H1 (cell line): ENCODE measurements around the gene TAX1BP1. TPM values are rescaled to one million over a fixed set of nuclear protein-coding genes. Genes with fewer than 3 reads are reported as not detected.
A peak's percentile ranks its signal among the peaks of the same experiment; 100 is the strongest.

ENCODE experiments used
- CTCF ChIA-PET: fragments of 300-600 bp; sonication (Branson Sonifier 250); formaldehyde crosslinking; loops from one replicate; lab custom pipeline; 2021; ENCODE audit not compliant: partially characterized antibody; lab: Charles Lee
- POLR2A ChIA-PET: fragments of 300-600 bp; sonication (Branson Sonifier 250); formaldehyde crosslinking; loops from one replicate; lab custom pipeline; 2021; ENCODE audit warnings: inconsistent platforms; ENCODE audit not compliant: partially characterized antibody; lab: Charles Lee
- DNase-seq, 2 experiments: peaks; one replicate each; pipeline versions ENCODE4 v3.0.0 to v3.0.0-alpha.2; 2010 to 2022; ENCODE audit warnings: low spot score in 2 of 2, low read depth in 1 of 2, mixed read lengths in 1 of 2
- FAIRE-seq: peaks from 2 replicates; lab custom pipeline; 2011; peaks lifted over from hg19 to GRCh38; lab: Jason Lieb, UNC
- H2AFZ ChIP-seq: 2 replicates; pipeline ENCODE4 v1.8.1; 2012; ENCODE audit warnings: low read length, inconsistent platforms
- H2AK5ac ChIP-seq: 2 replicates; pipeline ENCODE4 v1.6.1; 2013; ENCODE audit warnings: low read depth, low read length
- H2BK120ac ChIP-seq: replicated peaks from 2 replicates; pipeline ENCODE3; 2013; ENCODE audit warnings: low read depth, low read length, inconsistent platforms
- H2BK12ac ChIP-seq: 2 replicates; pipeline ENCODE4 v1.6.1; 2013; ENCODE audit warnings: low read depth, low read length
- H2BK15ac ChIP-seq: 2 replicates; pipeline ENCODE4 v1.6.1; 2013; ENCODE audit warnings: low read length
- H2BK20ac ChIP-seq: 2 replicates; pipeline ENCODE4 v1.6.1; 2013; ENCODE audit warnings: low read length
- H2BK5ac ChIP-seq: 2 replicates; pipeline ENCODE4 v1.6.1; 2013; ENCODE audit warnings: low read depth, low read length
- H3K14ac ChIP-seq: 2 replicates; pipeline ENCODE4 v1.6.1; 2013; ENCODE audit warnings: inconsistent platforms; ENCODE audit not compliant: insufficient read length
- H3K18ac ChIP-seq: 2 replicates; pipeline ENCODE4 v1.6.1; 2013; ENCODE audit warnings: low read length; ENCODE audit errors: extremely low read depth
- H3K23ac ChIP-seq: 2 replicates; pipeline ENCODE4 v1.6.1; 2013; ENCODE audit warnings: inconsistent platforms; ENCODE audit not compliant: insufficient read length
- H3K23me2 ChIP-seq: 2 replicates; pipeline ENCODE4 v1.6.1; 2013; ENCODE audit warnings: low read depth, low read length
- H3K27ac ChIP-seq: 2 replicates; pipeline ENCODE4 v1.6.1; 2011; ENCODE audit warnings: low read depth, low read length, inconsistent platforms
- H3K27me3 ChIP-seq, 4 experiments: replicated peaks in 1 of 4; 1 replicate in 1 of 4; 2 replicates in 3 of 4; pipeline versions ENCODE4 v1.6.1 to v1.8.1; 2011 to 2013; ENCODE audit warnings: low read length in 3 of 4, mild to moderate bottlenecking in 3 of 4, inconsistent platforms in 2 of 4, mixed read lengths in 2 of 4, moderate library complexity in 1 of 4; ENCODE audit not compliant: control insufficient read depth in 3 of 4, insufficient read depth in 3 of 4; ENCODE audit errors: extremely low read depth in 1 of 4
- H3K36me3 ChIP-seq, 4 experiments: 2 replicates each; pipeline versions ENCODE4 v1.6.1 to v1.8.1; 2011 to 2013; ENCODE audit warnings: mild to moderate bottlenecking in 4 of 4, low read length in 3 of 4, moderate library complexity in 2 of 4, control low read depth in 1 of 4, inconsistent platforms in 1 of 4; ENCODE audit not compliant: insufficient read depth in 4 of 4, control insufficient read depth in 2 of 4
- H3K4ac ChIP-seq: replicated peaks from 2 replicates; pipeline ENCODE3; 2013; ENCODE audit warnings: low read length, low read depth, mixed read lengths, inconsistent platforms; ENCODE audit not compliant: insufficient read length
- H3K4me1 ChIP-seq, 4 experiments: replicated peaks in 1 of 4; 1 replicate in 1 of 4; 2 replicates in 3 of 4; pipeline versions ENCODE4 v1.6.1 to v1.8.1; 2011 to 2013; ENCODE audit warnings: low read length in 3 of 4, inconsistent platforms in 2 of 4, mixed read lengths in 1 of 4; ENCODE audit not compliant: insufficient read depth in 4 of 4, control insufficient read depth in 3 of 4
- H3K4me2 ChIP-seq, 2 experiments: 2 replicates each; pipeline versions ENCODE4 v1.6.1 to v1.8.1; 2011 to 2013; ENCODE audit warnings: low read depth in 2 of 2, low read length in 2 of 2, control low read depth in 1 of 2, inconsistent platforms in 1 of 2, mild to moderate bottlenecking in 1 of 2; ENCODE audit not compliant: insufficient read depth in 1 of 2
- H3K4me3 ChIP-seq, 4 experiments: fragments of 200-600, 300-600 bp in 1 of 4; sonication (generic), shearing (Covaris generic), sonication (Bioruptor Twin) in 1 of 4; 2 replicates each; pipeline versions ENCODE4 v1.5.1 to v1.8.1; 2011 to 2016; ENCODE audit warnings: low read length in 4 of 4, low read depth in 3 of 4, control low read depth in 2 of 4, inconsistent platforms in 2 of 4, mild to moderate bottlenecking in 2 of 4, mixed read lengths in 1 of 4, moderate library complexity in 1 of 4; ENCODE audit not compliant: insufficient read depth in 2 of 4; ENCODE audit errors: extremely low read depth in 1 of 4
- H3K56ac ChIP-seq: replicated peaks from 2 replicates; pipeline ENCODE3; 2013; ENCODE audit warnings: low read depth, mild to moderate bottlenecking, mixed read lengths, low read length, inconsistent platforms; ENCODE audit not compliant: insufficient read length
- H3K79me1 ChIP-seq: 2 replicates; pipeline ENCODE4 v1.6.1; 2013; ENCODE audit warnings: low read depth, low read length, control low read depth
- H3K79me2 ChIP-seq, 2 experiments: 2 replicates each; pipeline versions ENCODE4 v1.6.1 to v1.8.1; 2012 to 2013; ENCODE audit warnings: low read length in 2 of 2, mild to moderate bottlenecking in 2 of 2, inconsistent platforms in 1 of 2; ENCODE audit not compliant: insufficient read depth in 2 of 2, control insufficient read depth in 1 of 2
- H3K9ac ChIP-seq, 4 experiments: replicated peaks in 1 of 4; 1 replicate in 1 of 4; 2 replicates in 3 of 4; pipeline versions ENCODE4 v1.6.1 to v1.8.1; 2011 to 2013; ENCODE audit warnings: low read depth in 3 of 4, low read length in 3 of 4, control low read depth in 2 of 4, mild to moderate bottlenecking in 2 of 4, moderate library complexity in 2 of 4, inconsistent platforms in 1 of 4; ENCODE audit errors: extremely low read depth in 1 of 4
- H3K9me3 ChIP-seq, 2 experiments: 2 replicates each; pipeline versions ENCODE4 v1.6.1 to v1.8.1; 2012 to 2013; ENCODE audit warnings: mild to moderate bottlenecking in 2 of 2, moderate library complexity in 2 of 2, control low read depth in 1 of 2, inconsistent platforms in 1 of 2, low read depth in 1 of 2, low read length in 1 of 2, mixed read lengths in 1 of 2; ENCODE audit not compliant: insufficient read depth in 2 of 2
- H4K20me1 ChIP-seq, 2 experiments: replicated peaks in 1 of 2; 2 replicates each; pipeline versions ENCODE3 to v1.8.1; 2011 to 2013; ENCODE audit warnings: inconsistent platforms in 2 of 2, low read length in 2 of 2, mild to moderate bottlenecking in 1 of 2; ENCODE audit not compliant: insufficient read depth in 2 of 2, control insufficient read depth in 1 of 2
- H4K5ac ChIP-seq: 2 replicates; pipeline ENCODE4 v1.6.1; 2013; ENCODE audit warnings: low read length, low read depth, mixed read lengths, inconsistent platforms; ENCODE audit not compliant: insufficient read length
- H4K8ac ChIP-seq: 2 replicates; pipeline ENCODE4 v1.8.0; 2013; ENCODE audit warnings: mild to moderate bottlenecking, moderate library complexity, low read length, inconsistent platforms; ENCODE audit not compliant: insufficient read depth; ENCODE audit errors: extremely low read depth
- H4K91ac ChIP-seq: replicated peaks from 2 replicates; pipeline ENCODE3; 2013; ENCODE audit warnings: low read length, mixed read lengths, inconsistent platforms; ENCODE audit not compliant: insufficient read length
- CHD2 ChIP-seq: IDR thresholded peaks from 2 replicates; pipeline ENCODE4 v1.6.1; 2012; ENCODE audit warnings: low read length, improper control_type of control experiment
- SIN3A ChIP-seq, 2 experiments: IDR thresholded peaks in 1 of 2; conservative IDR thresholded peaks in 1 of 2; 2 replicates each; pipeline ENCODE4 v1.6.1; 2011 to 2012; ENCODE audit warnings: low read length in 2 of 2, improper control_type of control experiment in 1 of 2, low read depth in 1 of 2, mild to moderate bottlenecking in 1 of 2
- WGBS, 2 experiments: shearing (Covaris generic) in 1 of 2; methylation state at CpG; one replicate each; pipeline versions ENCODE4 v1.1.6 to v1.1.7; 2013 to 2015; ENCODE audit warnings: low lambda C conversion rate in 2 of 2, mixed read lengths in 2 of 2, inconsistent platforms in 1 of 2, low coverage in 1 of 2, missing lambda C conversion rate in 1 of 2; ENCODE audit not compliant: insufficient replicate concordance in 2 of 2, insufficient coverage in 1 of 2, insufficient read length in 1 of 2; ENCODE audit errors: extremely low coverage in 1 of 2, missing lambda C conversion rate in 1 of 2; 5-methylcytosine and 5-hydroxymethylcytosine counted together
- polyA plus RNA-seq, 7 experiments: library from polyadenylated mRNA; depleted of rRNA in 3 of 7; stranded (reverse) in 5 of 7; unstranded in 2 of 7; fragments of >200 nt in 5 of 7; fragments of 200-250 nt in 2 of 7; gene quantifications; 1 replicate in 5 of 7; 2 replicates in 1 of 7; 4 replicates in 1 of 7; pipeline versions ENCODE4 v1.2.1 to v1.2.3, GENCODE V29; 2011 to 2013; ENCODE audit warnings: missing spikeins in 2 of 7, mixed read lengths in 2 of 7
- total RNA-seq: library from RNA; stranded (reverse); fragmentation: NEBNext Ultra II Directional; extraction: Animal tissue kit (Norgen Biotek cat#: 25700); gene quantifications from 2 replicates; pipeline ENCODE4 v1.2.1, GENCODE V29; 2021

The TAX1BP1 gene
- total and polyA plus RNA-seq, 2 of the 8 experiments (the other 6 are each of a cell fraction or from before 2014, with no cell fraction given), result 56.0 to 62.7 TPM

- Histone ChIP-seq H2BK5ac (peak overlapping the region; percentile 76), H3K4me3 (peak overlapping the region; percentile 90 to 98 (median 92)), H3K4me2 (peak overlapping the region; percentile 82 to 83), H2BK15ac (no peak overlapping the region), H3K23ac (no peak overlapping the region), H3K9ac (peak overlapping the region in 3 of 4 experiments; percentile 20 to 90 (median 89); a peak in 6 of 7 replicates), H3K4ac (no peak overlapping the region), H3K27ac (no peak overlapping the region), H2BK120ac (no peak overlapping the region), H2BK12ac (peak overlapping the region; percentile 18; the same call in 1 of the 2 replicates), H3K23me2 (no peaks in the 10 kb centered on the region; the same call in 1 of the 2 replicates), H3K56ac (no peak overlapping the region), H3K18ac (0 out of 2 replicates have a peak overlapping the region, but pooled peaks have one; percentile 33), H2BK20ac (no peak overlapping the region), H2AK5ac (no peak overlapping the region), H3K79me1 (no peaks in the 10 kb centered on the region), H2AFZ (peak overlapping the region; percentile 98), H3K27me3 (no peaks in the 10 kb centered on the region), H3K9me3 (no peaks in the 10 kb centered on the region), H3K36me3 (no peaks in the 10 kb centered on the region), H4K5ac (peak overlapping the region; percentile 88), H3K79me2 (peaks cover 0 to 26% of the 10 kb centered on the region in 2 experiments; a peak in 3 of 4 replicates), H3K4me1 (no peaks in the 10 kb centered on the region; a peak in 1 of 7 replicates), H4K8ac (peak overlapping the region; percentile 84; the same call in 1 of the 2 replicates), H3K14ac (no peak overlapping the region), H4K20me1 (peaks cover 0 to 1% of the 10 kb centered on the region in 2 experiments), H4K91ac (no peak overlapping the region)
- ChIA-PET POLR2A (interaction anchor here (1.3 to 2.5 kb wide), 6 partner anchors 13 to 300 kb away, joined by 3 to 10 read pairs (median 4); no protein-coding TSS in a partner anchor), CTCF (interaction anchor here (0.6 to 2.0 kb wide), 3 partner anchors 13 to 181 kb away, joined by 3 to 5 read pairs (median 4); no protein-coding TSS in a partner anchor)
- FAIRE-seq (no peak), DNase-seq (no peak)
- TF ChIP-seq SIN3A (conservative IDR thresholded peaks at IDR 0.05 in 1 of 2, IDR thresholded peaks at IDR 0.05 in 1 of 2; ENCODE audit: low read depth in 1 of 2, low read length in 2 of 2) (peak in 1 of 2 experiments; percentile 47; a peak in 1 of 4 replicates), CHD2 (no peak)
- 13% methylated on average over 17 of the region's 17 CpGs; no CpG with 5 or more reads in 1 of the 2 experiments for WGBS, 2 experiments
Observed at GRCh38 chr7:27739301-27739908, 557 bp upstream of the TAX1BP1 start.
